Activated CD4-positive, alpha-beta T cell treated with anti-CD3 and anti-CD28 coated beads for 36 hours (primary cell): ENCODE measurements around the gene NPDC1. TPM values are rescaled to one million over a fixed set of nuclear protein-coding genes. Genes with fewer than 3 reads are reported as not detected.
A peak's percentile ranks its signal among the peaks of the same experiment; 100 is the strongest.

ENCODE experiments used
- ATAC-seq: fragments of 200-7000 bp; cut with Tn5 transposase; one replicate; pipeline ENCODE4 v1.10.0; 2021; ENCODE audit warnings: mild to moderate bottlenecking, moderate library complexity
- CTCF ChIA-PET: fragments of 350-600 bp; sonication (Branson Sonifier 250); formaldehyde crosslinking; loops from one replicate; lab custom pipeline; 2021; ENCODE audit warnings: antibody characterized with exemption; lab: Charles Lee
- POLR2A ChIA-PET: fragments of 350-600 bp; sonication (Branson Sonifier 250); formaldehyde crosslinking; loops from one replicate; lab custom pipeline; 2021; ENCODE audit warnings: antibody characterized with exemption, inconsistent platforms; lab: Charles Lee
- DNase-seq: peaks from one replicate; pipeline ENCODE4 v3.0.0-alpha.2; 2020
- H3K27ac Mint-ChIP-seq: one replicate; pipeline ENCODE4 v1.8.0; 2021; ENCODE audit warnings: mixed read lengths
- H3K27me3 Mint-ChIP-seq: one replicate; pipeline ENCODE4 v1.8.0; 2021; ENCODE audit warnings: mixed read lengths
- H3K36me3 Mint-ChIP-seq: one replicate; pipeline ENCODE4 v1.8.0; 2021; ENCODE audit warnings: low read depth, mixed read lengths
- H3K4me1 Mint-ChIP-seq: one replicate; pipeline ENCODE4 v1.8.0; 2021; ENCODE audit warnings: mixed read lengths
- H3K4me3 Mint-ChIP-seq: one replicate; pipeline ENCODE4 v1.8.0; 2021; ENCODE audit warnings: mild to moderate bottlenecking, moderate library complexity, mixed read lengths
- H3K9me3 Mint-ChIP-seq: one replicate; pipeline ENCODE4 v1.8.0; 2021; ENCODE audit warnings: low read depth, mixed read lengths
- intact Hi-C, 2 experiments: fragments of 100-400 bp; cut with DNase I in 1 of 2; cut with micrococcal nuclease in 1 of 2; formaldehyde crosslinking; loops; one replicate each; pipeline versions ENCODE4 v1.14.2 to v1.15.1; 2022 to 2024; cut with DNase I, micrococcal nuclease
- total RNA-seq, 2 experiments: library from RNA; stranded (reverse); gene quantifications; one replicate each; pipeline ENCODE4 v1.2.3, GENCODE V29; 2021

The NPDC1 gene
- total RNA-seq, 2 experiments from 2014 or later, result 21.0 to 23.1 TPM

GRCh38 chr9:137056739-137057415 is 10.9 kb upstream of the NPDC1 start:
- no peak for DNase-seq
- no peak overlapping the region for H3K27ac Mint-ChIP-seq
- ChIA-PET POLR2A (interaction anchor here (0.6 kb wide), 2 partner anchors 65 to 478 kb away, joined by 3 read pairs; no protein-coding TSS in a partner anchor), CTCF (interaction anchor here (0.6 to 2.6 kb wide), 5 partner anchors 10 to 231 kb away, joined by 3 to 20 read pairs (median 3); partner anchors contain the start of gene NPDC1)
- H3K9me3 Mint-ChIP-seq, result no peaks in the 10 kb centered on the region
- intact Hi-C loops, result no loop called here
- H3K4me1 Mint-ChIP-seq, result no peaks in the 10 kb centered on the region
- peaks cover 7% of the 10 kb centered on the region for H3K27me3 Mint-ChIP-seq
- no peak overlapping the region for H3K4me3 Mint-ChIP-seq
- no peaks in the 10 kb centered on the region for H3K36me3 Mint-ChIP-seq
- ATAC-seq, result no peak

GRCh38 chr9:137055385-137056364 is 9.7 kb upstream of the NPDC1 start:
- ChIA-PET CTCF (interaction anchor here (0.5 to 2.6 kb wide), 5 partner anchors 8 to 25 kb away, joined by 3 to 17 read pairs (median 3); partner anchors contain the start of gene NPDC1), POLR2A (interaction anchor here (0.5 kb wide), 1 partner anchor 282 kb away, joined by 3 read pairs; no protein-coding TSS in a partner anchor)
- H3K36me3 Mint-ChIP-seq, result no peaks in the 10 kb centered on the region

GRCh38 chr9:137054932-137055384 is 9.0 kb upstream of the NPDC1 start:
- DNase-seq (no peak), ATAC-seq (no peak)
- Mint-ChIP-seq H3K4me1 (no peaks in the 10 kb centered on the region), H3K4me3 (no peak overlapping the region), H3K27me3 (peaks cover 9% of the 10 kb centered on the region), H3K27ac (no peak overlapping the region), H3K36me3 (no peaks in the 10 kb centered on the region), H3K9me3 (no peaks in the 10 kb centered on the region)
- ChIA-PET CTCF (interaction anchor here (2.6 kb wide), 1 partner anchor 8 kb away, joined by 17 read pairs; the partner anchor contains the start of gene NPDC1), POLR2A (no interaction called here)
- intact Hi-C loops, result no loop called here

More at GRCh38 chr9:137055385-137056364, 9.7 kb upstream of the NPDC1 start:
- no peaks in the 10 kb centered on the region for H3K4me1 Mint-ChIP-seq
- intact Hi-C loops, result no loop called here
- H3K27ac Mint-ChIP-seq, result no peak overlapping the region
- H3K4me3 Mint-ChIP-seq, result no peak overlapping the region
- DNase-seq (no peak), ATAC-seq (no peak)
- H3K27me3 Mint-ChIP-seq, result peaks cover 7% of the 10 kb centered on the region
- H3K9me3 Mint-ChIP-seq, result no peaks in the 10 kb centered on the region

GRCh38 chr9:137053944-137054931 is 8.3 kb upstream of the NPDC1 start, which contains the start of gene ENTPD2:
Gene ENTPD2, minus strand, starts transcription at chr9:137054061. Its CDS starts 64 bp downstream, at chr9:137053997.
- ATAC-seq (peak; percentile 43), DNase-seq (peak; percentile 65)

GRCh38 chr9:137052998-137053943 is 7.3 kb upstream of the NPDC1 start:
- Mint-ChIP-seq H3K9me3 (no peaks in the 10 kb centered on the region), H3K27me3 (peaks cover 15% of the 10 kb centered on the region)
- intact Hi-C loops, result no loop called here

More at GRCh38 chr9:137053944-137054931, 8.3 kb upstream of the NPDC1 start, which contains the start of gene ENTPD2:
- ChIA-PET CTCF (interaction anchor here (0.6 to 2.6 kb wide), 2 partner anchors 7 to 31 kb away, joined by 3 to 17 read pairs; partner anchors contain the start of gene NPDC1), POLR2A (no interaction called here)
- Mint-ChIP-seq H3K27ac (no peak within 1 kb of the TSS), H3K27me3 (peaks cover 15% of the 10 kb centered on the region), H3K4me1 (peaks cover 5% of the 10 kb centered on the region), H3K9me3 (no peaks in the 10 kb centered on the region), H3K36me3 (no peaks in the 10 kb centered on the region), H3K4me3 (no peak within 1 kb of the TSS)
- intact Hi-C loops, result no loop called here

GRCh38 chr9:137052293-137052692 is 6.3 kb upstream of the NPDC1 start:
- DNase-seq (no peak), ATAC-seq (no peak)
- Mint-ChIP-seq H3K4me3 (no peak overlapping the region), H3K4me1 (peaks cover 5% of the 10 kb centered on the region), H3K36me3 (no peaks in the 10 kb centered on the region), H3K27ac (no peak overlapping the region), H3K9me3 (no peaks in the 10 kb centered on the region), H3K27me3 (peaks cover 23% of the 10 kb centered on the region)
- CTCF ChIA-PET, result interaction anchor here (0.6 to 2.1 kb wide), 8 partner anchors 12 to 322 kb away, joined by 3 to 11 read pairs (median 4); partner anchors contain the start of gene RNF224
- POLR2A ChIA-PET, result no interaction called here
- intact Hi-C loops, result no loop called here

More at GRCh38 chr9:137052998-137053943, 7.3 kb upstream of the NPDC1 start:
- Mint-ChIP-seq H3K36me3 (no peaks in the 10 kb centered on the region), H3K27ac (no peak overlapping the region), H3K4me1 (peaks cover 5% of the 10 kb centered on the region), H3K4me3 (no peak overlapping the region)
- ChIA-PET POLR2A (no interaction called here), CTCF (interaction anchor here (0.6 to 2.1 kb wide), 8 partner anchors 11 to 276 kb away, joined by 3 to 11 read pairs (median 4); partner anchors contain the start of gene RNF224)
- DNase-seq (no peak), ATAC-seq (peak; percentile 20)

GRCh38 chr9:137051145-137051724 is 5.3 kb upstream of the NPDC1 start:
- POLR2A ChIA-PET, result no interaction called here
- H3K9me3 Mint-ChIP-seq, result no peaks in the 10 kb centered on the region
- DNase-seq (no peak), ATAC-seq (no peak)
- peaks cover 27% of the 10 kb centered on the region for H3K27me3 Mint-ChIP-seq
- H3K27ac Mint-ChIP-seq, result no peak overlapping the region
- intact Hi-C loops, result no loop called here
- no peak overlapping the region for H3K4me3 Mint-ChIP-seq
- H3K36me3 Mint-ChIP-seq, result no peaks in the 10 kb centered on the region
- H3K4me1 Mint-ChIP-seq, result peaks cover 5% of the 10 kb centered on the region
- CTCF ChIA-PET, result interaction anchor here (0.8 to 2.1 kb wide), 2 partner anchors 15 to 76 kb away, joined by 3 to 11 read pairs; no protein-coding TSS in a partner anchor

- POLR2A ChIA-PET, result no interaction called here
- ATAC-seq, result no peak
- Mint-ChIP-seq H3K4me1 (peaks cover 5% of the 10 kb centered on the region), H3K9me3 (no peaks in the 10 kb centered on the region), H3K27ac (no peak overlapping the region), H3K27me3 (peaks cover 27% of the 10 kb centered on the region), H3K36me3 (no peaks in the 10 kb centered on the region), H3K4me3 (no peak overlapping the region)
- DNase-seq, result no peak
- intact Hi-C loops, result no loop called here
- CTCF ChIA-PET, result interaction anchor here (0.8 kb wide), 1 partner anchor 75 kb away, joined by 3 read pairs; no protein-coding TSS in a partner anchor
Measured at GRCh38 chr9:137050570-137050969, 4.6 kb upstream of the NPDC1 start.
